ENCODE data around the gene LCP2.

LCP2 gene

GRCh38 chr5:170297589-170298462 lies at the start of gene LCP2:
LCP2 (minus strand) TSS chr5:170297777; CDS start chr5:170297611, 166 bp downstream.
- DNase-seq: peak; percentile 88

GRCh38 chr5:170347022-170347567 lies 49.5 kb upstream of the LCP2 start:
- no peak for DNase-seq

GRCh38 chr5:170345971-170346370 lies 48.4 kb upstream of the LCP2 start:
- no peak for DNase-seq

- no peak for DNase-seq
Measured at GRCh38 chr5:170343177-170343576, 45.6 kb upstream of the LCP2 start.

GRCh38 chr5:170342153-170342725 lies 44.7 kb upstream of the LCP2 start:
- no peak for DNase-seq

- no peak for DNase-seq
Measured at GRCh38 chr5:170341545-170341944, 44.0 kb upstream of the LCP2 start.

- DNase-seq: no peak
Measured at GRCh38 chr5:170339780-170340167, 42.2 kb upstream of the LCP2 start.

GRCh38 chr5:170338933-170339779 lies 41.6 kb upstream of the LCP2 start:
- DNase-seq: peak; percentile 29

- DNase-seq: no peak
Measured at GRCh38 chr5:170338291-170338690, 40.7 kb upstream of the LCP2 start.

- DNase-seq: no peak
Measured at GRCh38 chr5:170337045-170337733, 39.6 kb upstream of the LCP2 start.

GRCh38 chr5:170336065-170336464 lies 38.5 kb upstream of the LCP2 start:
- no peak for DNase-seq

GRCh38 chr5:170334626-170335025 lies 37.0 kb upstream of the LCP2 start:
- peak; percentile 7 for DNase-seq

- peak; percentile 90 for DNase-seq
Measured at GRCh38 chr5:170333161-170333910, 35.8 kb upstream of the LCP2 start.

- no peak for DNase-seq
Measured at GRCh38 chr5:170332058-170332457, 34.5 kb upstream of the LCP2 start.

GRCh38 chr5:170330568-170331054 lies 33.0 kb upstream of the LCP2 start:
- peak; percentile 75 for DNase-seq

GRCh38 chr5:170329524-170329923 lies 31.9 kb upstream of the LCP2 start:
- DNase-seq: no peak

GRCh38 chr5:170327829-170328228 lies 30.3 kb upstream of the LCP2 start:
- peak; percentile 21 for DNase-seq

- no peak for DNase-seq
Measured at GRCh38 chr5:170327168-170327567, 29.6 kb upstream of the LCP2 start.

GRCh38 chr5:170319301-170319700 lies 21.7 kb upstream of the LCP2 start:
- no peak for DNase-seq

GRCh38 chr5:170317499-170317898 lies 19.9 kb upstream of the LCP2 start:
- DNase-seq: no peak

GRCh38 chr5:170316937-170317336 lies 19.4 kb upstream of the LCP2 start:
- no peak for DNase-seq

- no peak for DNase-seq
Measured at GRCh38 chr5:170315154-170315553, 17.6 kb upstream of the LCP2 start.

All from GF-D8 (cell line).